Measurements from ENCODE around the gene TMEM256.
A peak's percentile ranks its signal among the peaks of the same experiment; 100 is the strongest.

TMEM256 gene

GRCh38 chr17:7392696-7393612 lies 10.9 kb downstream of the TMEM256 start:
- no peak for DNase-seq
- Histone ChIP-seq H3K4me1 (no peaks in the 10 kb centered on the region), H3K27me3 (no peaks in the 10 kb centered on the region), H3K9me3 (no peaks in the 10 kb centered on the region), H3K4me3 (ENCODE audit: low read depth, low read length) (no peak overlapping the region), H3K36me3 (no peaks in the 10 kb centered on the region)
- TF ChIP-seq CTCF (IDR thresholded peaks at IDR 0.05; ENCODE audit: low read depth, low read length): no peak

DNA sequence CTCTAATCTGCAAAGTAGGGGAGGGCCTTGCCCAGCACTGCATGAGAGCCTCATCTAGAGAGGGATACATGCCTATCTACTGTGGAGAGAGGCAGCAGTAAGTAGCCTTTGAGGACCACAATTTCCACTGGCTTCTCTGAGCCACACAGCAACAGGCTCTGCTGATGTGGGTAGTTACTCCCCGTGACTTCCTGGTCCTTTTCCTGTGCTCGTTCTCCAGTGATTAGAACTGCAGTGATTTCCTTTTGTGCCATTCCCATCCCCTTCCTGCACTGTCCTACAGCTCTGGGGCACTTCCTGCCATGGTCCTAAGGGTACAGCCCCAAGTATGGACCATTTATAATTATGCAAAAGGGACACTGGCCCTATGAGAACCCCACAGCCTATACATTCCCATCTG lies 12.6 kb downstream of the TMEM256 start:
- DNase-seq: no peak
- H3K4me1 ChIP-seq: no peaks in the 10 kb centered on the region
- no peaks in the 10 kb centered on the region for H3K9me3 ChIP-seq
- H3K36me3 ChIP-seq: no peaks in the 10 kb centered on the region
- no peaks in the 10 kb centered on the region for H3K27me3 ChIP-seq
- TF ChIP-seq CTCF (IDR thresholded peaks at IDR 0.05; ENCODE audit: low read depth, low read length): no peak
- no peak overlapping the region for H3K4me3 ChIP-seq (ENCODE audit: low read depth, low read length)

DNA sequence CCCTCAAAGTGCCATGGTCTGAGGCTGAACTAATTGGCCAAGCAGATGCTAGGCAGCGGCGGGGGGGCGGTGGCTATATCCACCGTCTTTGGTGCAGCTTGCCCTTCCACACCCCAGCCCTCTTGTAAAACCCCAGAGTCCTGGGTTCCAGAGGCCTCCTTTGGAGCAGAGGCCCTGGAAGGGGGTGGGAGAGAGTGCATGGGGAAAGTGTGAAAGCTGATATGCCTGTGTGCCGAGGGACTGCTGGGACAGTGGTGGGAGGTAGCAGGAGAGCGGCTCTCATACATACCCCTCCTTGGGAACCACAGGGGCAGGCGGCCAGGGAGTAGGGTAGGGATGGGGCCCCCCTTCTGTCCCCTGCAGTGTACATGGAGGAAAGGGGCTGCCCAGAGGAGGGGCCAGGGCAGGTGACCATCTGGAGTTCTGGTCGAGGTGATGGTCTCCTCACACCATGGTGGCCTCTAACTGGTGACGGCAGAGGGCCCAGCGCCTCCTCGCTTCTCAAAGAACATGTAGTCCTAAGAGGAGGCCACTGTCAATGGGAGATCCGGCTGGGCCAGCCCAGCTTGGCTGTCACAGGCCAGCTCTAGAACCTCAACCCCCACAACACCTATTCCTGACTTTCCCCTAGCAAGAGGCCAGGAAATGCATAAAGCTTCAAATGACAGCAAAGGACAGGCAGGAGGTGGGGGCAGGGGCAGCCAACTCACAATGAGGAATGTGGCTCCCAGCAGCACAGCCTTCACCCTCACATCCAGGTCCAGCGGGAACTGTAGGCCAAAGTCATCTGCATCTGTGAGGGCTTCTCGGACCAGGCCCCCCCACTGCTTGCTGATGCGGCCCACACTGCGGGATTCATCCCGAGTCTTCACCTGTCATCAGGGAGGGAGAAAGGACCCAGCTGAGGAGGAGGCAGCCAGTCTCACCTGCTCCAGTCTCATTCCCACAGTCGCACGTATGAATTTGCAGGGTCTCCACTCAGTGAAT lies 13.7 kb downstream of the TMEM256 start:
- H3K27me3 ChIP-seq: no peaks in the 10 kb centered on the region
- no peaks in the 10 kb centered on the region for H3K9me3 ChIP-seq
- DNase-seq: no peak
- no peak for TF ChIP-seq CTCF (IDR thresholded peaks at IDR 0.05; ENCODE audit: low read depth, low read length)
- no peak overlapping the region for H3K4me3 ChIP-seq (ENCODE audit: low read depth, low read length)
- H3K36me3 ChIP-seq: no peaks in the 10 kb centered on the region
- no peaks in the 10 kb centered on the region for H3K4me1 ChIP-seq

DNA sequence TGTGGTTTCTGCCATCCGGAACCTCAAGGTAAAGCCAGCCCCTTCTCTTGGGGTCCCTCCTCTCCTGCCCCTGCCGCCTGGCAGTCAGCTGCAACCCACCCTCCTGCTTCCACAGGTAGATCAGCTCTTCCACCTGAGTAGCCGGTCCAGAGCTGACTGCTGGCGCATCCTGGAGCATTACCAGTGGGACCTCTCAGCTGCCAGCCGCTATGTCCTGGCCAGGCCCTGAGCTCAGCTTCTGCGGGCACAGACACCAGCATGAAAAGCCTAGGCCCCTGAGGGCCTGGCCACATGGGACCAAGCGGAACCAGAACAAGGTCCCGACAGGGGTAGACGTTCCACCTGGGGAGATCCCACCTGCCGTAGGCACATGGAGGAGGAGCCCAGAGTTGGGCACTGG lies 15.0 kb downstream of the TMEM256 start:
- Histone ChIP-seq H3K36me3 (no peaks in the 10 kb centered on the region), H3K4me1 (no peaks in the 10 kb centered on the region), H3K4me3 (ENCODE audit: low read depth, low read length) (no peak overlapping the region), H3K27me3 (no peaks in the 10 kb centered on the region), H3K9me3 (no peaks in the 10 kb centered on the region)
- DNase-seq: no peak
- no peak for TF ChIP-seq CTCF (IDR thresholded peaks at IDR 0.05; ENCODE audit: low read depth, low read length)

- Histone ChIP-seq H3K4me3 (ENCODE audit: low read depth, low read length) (peak overlapping the region; percentile 45), H3K27me3 (0 out of 2 replicates have a peak, but pooled peaks cover 3% of the 10 kb centered on the region), H3K36me3 (no peaks in the 10 kb centered on the region), H3K4me1 (no peaks in the 10 kb centered on the region), H3K9me3 (no peaks in the 10 kb centered on the region)
- no peak for TF ChIP-seq CTCF (IDR thresholded peaks at IDR 0.05; ENCODE audit: low read depth, low read length)
- DNase-seq: no peak
Observed at GRCh38 chr17:7384489-7385081, 19.3 kb downstream of the TMEM256 start.
